ENCODE data around the gene SYNJ2.

SYNJ2 gene

GRCh38 chr6:158023597-158023939 is 41.9 kb downstream of the SYNJ2 start:
- no peak for DNase-seq (ENCODE audit: insufficient read length, low spot score)
- TF ChIP-seq POLR2A (IDR thresholded peaks at IDR 0.05; ENCODE audit: low read depth, low read length): no peak
- no peak for FAIRE-seq

GRCh38 chr6:158024566-158025297 is 43.1 kb downstream of the SYNJ2 start:
- TF ChIP-seq POLR2A (IDR thresholded peaks at IDR 0.05; ENCODE audit: low read depth, low read length): no peak

GRCh38 chr6:158026054-158026900 is 44.6 kb downstream of the SYNJ2 start:
- DNase-seq (ENCODE audit: insufficient read length, low spot score) (peak; percentile 56), FAIRE-seq (no peak)
- TF ChIP-seq POLR2A (IDR thresholded peaks at IDR 0.05; ENCODE audit: low read depth, low read length): no peak

More at GRCh38 chr6:158024566-158025297, 43.1 kb downstream of the SYNJ2 start:
- FAIRE-seq (no peak), DNase-seq (ENCODE audit: insufficient read length, low spot score) (no peak)

GRCh38 chr6:158026901-158027589 is 45.4 kb downstream of the SYNJ2 start:
- DNase-seq (ENCODE audit: insufficient read length, low spot score): no peak
- FAIRE-seq: no peak
- no peak for TF ChIP-seq POLR2A (IDR thresholded peaks at IDR 0.05; ENCODE audit: low read depth, low read length)

- TF ChIP-seq POLR2A (IDR thresholded peaks at IDR 0.05; ENCODE audit: low read depth, low read length): no peak
- FAIRE-seq (no peak), DNase-seq (ENCODE audit: insufficient read length, low spot score) (no peak)
These were observed 46.1 kb downstream of the SYNJ2 start for GRCh38 chr6:158027590-158028285.

GRCh38 chr6:158028421-158028820 is 46.8 kb downstream of the SYNJ2 start:
- no peak for TF ChIP-seq POLR2A (IDR thresholded peaks at IDR 0.05; ENCODE audit: low read depth, low read length)
- FAIRE-seq: no peak
- no peak for DNase-seq (ENCODE audit: insufficient read length, low spot score)

- FAIRE-seq: no peak
- TF ChIP-seq POLR2A (IDR thresholded peaks at IDR 0.05; ENCODE audit: low read depth, low read length): no peak
- no peak for DNase-seq (ENCODE audit: insufficient read length, low spot score)
These were observed 47.2 kb downstream of the SYNJ2 start for GRCh38 chr6:158028876-158029275.

GRCh38 chr6:158029668-158030230 is 48.1 kb downstream of the SYNJ2 start:
- TF ChIP-seq POLR2A (IDR thresholded peaks at IDR 0.05; ENCODE audit: low read depth, low read length): no peak
- DNase-seq (ENCODE audit: insufficient read length, low spot score) (no peak), FAIRE-seq (no peak)

- DNase-seq (ENCODE audit: insufficient read length, low spot score) (no peak), FAIRE-seq (no peak)
- no peak for TF ChIP-seq POLR2A (IDR thresholded peaks at IDR 0.05; ENCODE audit: low read depth, low read length)
These were observed 49.0 kb downstream of the SYNJ2 start for GRCh38 chr6:158030380-158031300.

GRCh38 chr6:158031381-158032353 is 50.0 kb downstream of the SYNJ2 start:
- DNase-seq (ENCODE audit: insufficient read length, low spot score) (peak; percentile 64), FAIRE-seq (peak; percentile 48)

GRCh38 chr6:158032354-158032733 is 50.7 kb downstream of the SYNJ2 start:
- TF ChIP-seq POLR2A (IDR thresholded peaks at IDR 0.05; ENCODE audit: low read depth, low read length): no peak
- no peak for DNase-seq (ENCODE audit: insufficient read length, low spot score)
- FAIRE-seq: no peak

More at GRCh38 chr6:158031381-158032353, 50.0 kb downstream of the SYNJ2 start:
- TF ChIP-seq POLR2A (IDR thresholded peaks at IDR 0.05; ENCODE audit: low read depth, low read length): 0 out of 2 replicates have a peak, but pooled peaks have one; percentile 22

All from H54 (cell line).